HepG2 (cell line): ENCODE data around the gene CBL. TPM values are rescaled to one million over a fixed set of nuclear protein-coding genes. Genes with fewer than 3 reads are reported as not detected.

Experiments
- CAMTA2 ChIP-seq: sonication (generic); formaldehyde crosslinking; IDR thresholded peaks from 2 replicates; pipeline ENCODE4 v1.4.0; 2020; ENCODE audit warnings: mild to moderate bottlenecking, missing genetic modification reagents, borderline replicate concordance
- FOXA3 ChIP-seq: IDR thresholded peaks from 2 replicates; pipeline ENCODE4 v1.6.1; 2016; ENCODE audit warnings: missing genetic modification reagents, missing compliant biosample characterization
- KLF9 ChIP-seq: IDR thresholded peaks from 2 replicates; pipeline ENCODE4 v1.6.1; 2016; ENCODE audit warnings: low read depth
- MYNN ChIP-seq: sonication (generic); formaldehyde crosslinking; IDR thresholded peaks from 2 replicates; pipeline ENCODE4 v1.4.0; 2020; ENCODE audit warnings: mild to moderate bottlenecking, low read depth, missing genetic modification reagents
- POLR2AphosphoS5 ChIP-seq: IDR thresholded peaks from 2 replicates; pipeline ENCODE4 v1.6.1; 2012; ENCODE audit warnings: low read depth, low read length
- SPEN ChIP-seq: sonication (generic); formaldehyde crosslinking; IDR thresholded peaks from 2 replicates; pipeline ENCODE4 v1.5.1; 2020; ENCODE audit warnings: low read depth, mild to moderate bottlenecking, missing genetic modification reagents
- STAT6 ChIP-seq: sonication (generic); formaldehyde crosslinking; IDR thresholded peaks from 2 replicates; pipeline ENCODE4 v1.4.0; 2020; ENCODE audit warnings: missing genetic modification reagents, mild to moderate bottlenecking, borderline replicate concordance
- TRIM24 ChIP-seq: sonication (generic); formaldehyde crosslinking; IDR thresholded peaks from 2 replicates; pipeline ENCODE4 v1.8.0; 2022; ENCODE audit warnings: mild to moderate bottlenecking, missing genetic modification reagents
- ZFP90 ChIP-seq: sonication (generic); formaldehyde crosslinking; IDR thresholded peaks from 2 replicates; pipeline ENCODE4 v1.8.0; 2022; ENCODE audit warnings: missing genetic modification reagents, mild to moderate bottlenecking, inconsistent platforms, borderline replicate concordance
- ZNF121 ChIP-seq: sonication (generic); formaldehyde crosslinking; IDR thresholded peaks from 2 replicates; pipeline ENCODE4 v1.5.0; 2020; ENCODE audit warnings: mild to moderate bottlenecking, missing genetic modification reagents
- ZNF256 ChIP-seq: sonication (generic); formaldehyde crosslinking; conservative IDR thresholded peaks from 2 replicates; pipeline ENCODE4 v1.4.0; 2020; ENCODE audit warnings: missing genetic modification reagents
- ZNF282 ChIP-seq: fragments of 450-650 bp; IDR thresholded peaks from 2 replicates; pipeline ENCODE4 v1.6.1; 2018; ENCODE audit not compliant: partially characterized antibody
- ZNF619 ChIP-seq: sonication (generic); formaldehyde crosslinking; IDR thresholded peaks from 2 replicates; pipeline ENCODE4 v1.4.0; 2020; ENCODE audit warnings: mild to moderate bottlenecking, missing genetic modification reagents
- ZNF766 ChIP-seq: sonication (generic); formaldehyde crosslinking; IDR thresholded peaks from 2 replicates; pipeline ENCODE4 v1.5.0; 2020; ENCODE audit warnings: missing genetic modification reagents, borderline replicate concordance
- ZNF775 ChIP-seq: sonication (generic); formaldehyde crosslinking; IDR thresholded peaks from 2 replicates; pipeline ENCODE4 v1.4.0; 2020; ENCODE audit warnings: missing genetic modification reagents, mild to moderate bottlenecking, moderate library complexity, borderline replicate concordance
- polyA plus RNA-seq, 8 experiments: library from polyadenylated mRNA; depleted of rRNA in 3 of 8; stranded (reverse) in 7 of 8; unstranded in 1 of 8; fragments of >200 nt; fragmentation: Illumina TruSeq in 4 of 8; extraction: Trizol in 4 of 8; gene quantifications; 2 replicates each; pipeline versions ENCODE4 v1.2.1 to v1.2.3, GENCODE V29; 2011 to 2016; ENCODE audit warnings: low read depth in 4 of 8, missing spikeins in 1 of 8, mixed read lengths in 1 of 8; ENCODE audit not compliant: insufficient read depth in 1 of 8
- total RNA-seq, 5 experiments: library from RNA; depleted of rRNA; stranded (reverse); fragments of >200 nt; fragmentation: Illumina TruSeq; extraction: Trizol; gene quantifications; 2 replicates each; pipeline ENCODE4 v1.2.3, GENCODE V29; 2016; ENCODE audit warnings: low read depth in 1 of 5
- TF ChIP-seq, protein P1 (sequence below): sonication (generic); formaldehyde crosslinking; IDR thresholded peaks from 2 replicates; pipeline ENCODE4 v1.4.0; 2020; ENCODE audit warnings: missing genetic modification reagents
- TF ChIP-seq, protein P2 (sequence below): sonication (generic); formaldehyde crosslinking; IDR thresholded peaks from 2 replicates; pipeline ENCODE4 v1.4.0; 2020; ENCODE audit warnings: missing genetic modification reagents; ENCODE audit errors: not compliant biosample characterization
- TF ChIP-seq, protein P3 (sequence below): sonication (generic); formaldehyde crosslinking; IDR thresholded peaks from 2 replicates; pipeline ENCODE4 v1.5.0; 2020; ENCODE audit warnings: missing genetic modification reagents
- TF ChIP-seq, protein P4 (sequence below): sonication (generic); formaldehyde crosslinking; IDR thresholded peaks from 2 replicates; pipeline ENCODE4 v1.8.0; 2022; ENCODE audit warnings: low read depth, missing genetic modification reagents

Gene CBL
- total and polyA plus RNA-seq, 2 of the 13 experiments (the other 11 are each of a cell fraction or from before 2014, with no cell fraction given), result 6.6 to 7.4 TPM

GRCh38 chr11:119334174-119334930 is 128.2 kb downstream of the CBL start, which contains the start of gene RNF26 (continued):
- TF ChIP-seq ZFP90 (CRISPR knock-in tag) (0 out of 2 replicates have a peak, but pooled peaks have one; percentile 27), CAMTA2 (CRISPR knock-in tag) (no peak), TRIM24 (no peak), FOXA3 (CRISPR knock-in tag) (peak; percentile 82), ZNF121 (CRISPR knock-in tag) (no peak), STAT6 (CRISPR knock-in tag) (no peak), ZNF282 (no peak), KLF9 (no peak), POLR2AphosphoS5 (peak; percentile 83), ZNF775 (CRISPR knock-in tag) (no peak), ZNF766 (0 out of 2 replicates have a peak, but pooled peaks have one; percentile 65), ZNF256 (CRISPR knock-in tag) (no peak), MYNN (CRISPR knock-in tag) (no peak), ZNF619 (CRISPR knock-in tag) (no peak), SPEN (CRISPR knock-in tag) (no peak)
- TF ChIP-seq, protein P1, sequence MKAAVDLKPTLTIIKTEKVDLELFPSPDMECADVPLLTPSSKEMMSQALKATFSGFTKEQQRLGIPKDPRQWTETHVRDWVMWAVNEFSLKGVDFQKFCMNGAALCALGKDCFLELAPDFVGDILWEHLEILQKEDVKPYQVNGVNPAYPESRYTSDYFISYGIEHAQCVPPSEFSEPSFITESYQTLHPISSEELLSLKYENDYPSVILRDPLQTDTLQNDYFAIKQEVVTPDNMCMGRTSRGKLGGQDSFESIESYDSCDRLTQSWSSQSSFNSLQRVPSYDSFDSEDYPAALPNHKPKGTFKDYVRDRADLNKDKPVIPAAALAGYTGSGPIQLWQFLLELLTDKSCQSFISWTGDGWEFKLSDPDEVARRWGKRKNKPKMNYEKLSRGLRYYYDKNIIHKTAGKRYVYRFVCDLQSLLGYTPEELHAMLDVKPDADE, result no peak
- TF ChIP-seq, protein P2, sequence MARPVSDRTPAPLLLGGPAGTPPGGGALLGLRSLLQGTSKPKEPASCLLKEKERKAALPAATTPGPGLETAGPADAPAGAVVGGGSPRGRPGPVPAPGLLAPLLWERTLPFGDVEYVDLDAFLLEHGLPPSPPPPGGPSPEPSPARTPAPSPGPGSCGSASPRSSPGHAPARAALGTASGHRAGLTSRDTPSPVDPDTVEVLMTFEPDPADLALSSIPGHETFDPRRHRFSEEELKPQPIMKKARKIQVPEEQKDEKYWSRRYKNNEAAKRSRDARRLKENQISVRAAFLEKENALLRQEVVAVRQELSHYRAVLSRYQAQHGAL, result no peak
- TF ChIP-seq, protein P3, sequence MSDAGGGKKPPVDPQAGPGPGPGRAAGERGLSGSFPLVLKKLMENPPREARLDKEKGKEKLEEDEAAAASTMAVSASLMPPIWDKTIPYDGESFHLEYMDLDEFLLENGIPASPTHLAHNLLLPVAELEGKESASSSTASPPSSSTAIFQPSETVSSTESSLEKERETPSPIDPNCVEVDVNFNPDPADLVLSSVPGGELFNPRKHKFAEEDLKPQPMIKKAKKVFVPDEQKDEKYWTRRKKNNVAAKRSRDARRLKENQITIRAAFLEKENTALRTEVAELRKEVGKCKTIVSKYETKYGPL (CRISPR knock-in tag), result no peak
- TF ChIP-seq, protein P4, sequence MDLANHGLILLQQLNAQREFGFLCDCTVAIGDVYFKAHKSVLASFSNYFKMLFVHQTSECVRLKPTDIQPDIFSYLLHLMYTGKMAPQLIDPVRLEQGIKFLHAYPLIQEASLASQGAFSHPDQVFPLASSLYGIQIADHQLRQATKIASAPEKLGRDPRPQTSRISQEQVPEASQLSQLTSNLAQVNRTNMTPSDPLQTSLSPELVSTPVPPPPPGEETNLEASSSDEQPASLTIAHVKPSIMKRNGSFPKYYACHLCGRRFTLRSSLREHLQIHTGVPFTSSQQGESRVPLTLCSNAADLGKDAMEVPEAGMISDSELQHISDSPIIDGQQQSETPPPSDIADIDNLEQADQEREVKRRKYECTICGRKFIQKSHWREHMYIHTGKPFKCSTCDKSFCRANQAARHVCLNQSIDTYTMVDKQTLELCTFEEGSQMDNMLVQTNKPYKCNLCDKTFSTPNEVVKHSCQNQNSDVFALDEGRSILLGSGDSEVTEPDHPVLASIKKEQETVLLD, result no peak
